HG02938 (cell line): Measurements from ENCODE around the gene IL1B.

Experiments
- ATAC-seq: cut with Tn5 transposase; IDR thresholded peaks from one replicate; pipeline ENCODE4 v1.9.1; 2021; ENCODE audit warnings: mild to moderate bottlenecking, moderate library complexity; ENCODE audit not compliant: unreplicated experiment

The IL1B gene

GRCh38 chr2:112830682-112831512, 5.7 kb downstream of the IL1B start:
- no peak for ATAC-seq

DNA sequence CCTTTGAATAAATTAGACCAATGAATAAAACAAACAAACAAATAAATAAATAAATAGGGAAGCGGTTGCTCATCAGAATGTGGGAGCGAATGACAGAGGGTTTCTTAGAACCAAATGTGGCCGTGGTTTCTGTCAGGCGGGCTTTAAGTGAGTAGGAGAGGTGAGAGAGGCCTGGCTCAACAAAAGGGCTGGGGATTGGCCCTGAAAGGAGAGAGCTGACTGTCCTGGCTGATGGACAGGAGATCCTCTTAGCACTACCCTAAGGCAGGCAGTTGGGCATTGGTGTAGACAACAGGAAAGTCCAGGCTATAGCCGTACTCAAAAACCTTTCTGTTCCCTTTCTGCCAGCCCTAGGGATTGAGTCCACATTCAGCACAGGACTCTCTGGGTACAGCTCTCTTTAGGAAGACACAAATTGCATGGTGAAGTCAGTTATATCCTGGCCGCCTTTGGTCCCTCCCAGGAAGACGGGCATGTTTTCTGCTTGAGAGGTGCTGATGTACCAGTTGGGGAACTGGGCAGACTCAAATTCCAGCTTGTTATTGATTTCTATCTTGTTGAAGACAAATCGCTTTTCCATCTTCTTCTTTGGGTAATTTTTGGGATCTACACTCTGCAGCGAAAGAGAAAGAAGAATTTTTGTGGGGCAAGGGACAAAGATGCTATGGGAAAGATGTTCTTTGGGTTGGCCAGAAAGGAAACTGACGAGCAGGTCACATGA, 6.5 kb downstream of the IL1B start:
- ATAC-seq: no peak

- ATAC-seq: no peak
Observed at GRCh38 chr2:112829101-112829960, 7.2 kb downstream of the IL1B start.

DNA sequence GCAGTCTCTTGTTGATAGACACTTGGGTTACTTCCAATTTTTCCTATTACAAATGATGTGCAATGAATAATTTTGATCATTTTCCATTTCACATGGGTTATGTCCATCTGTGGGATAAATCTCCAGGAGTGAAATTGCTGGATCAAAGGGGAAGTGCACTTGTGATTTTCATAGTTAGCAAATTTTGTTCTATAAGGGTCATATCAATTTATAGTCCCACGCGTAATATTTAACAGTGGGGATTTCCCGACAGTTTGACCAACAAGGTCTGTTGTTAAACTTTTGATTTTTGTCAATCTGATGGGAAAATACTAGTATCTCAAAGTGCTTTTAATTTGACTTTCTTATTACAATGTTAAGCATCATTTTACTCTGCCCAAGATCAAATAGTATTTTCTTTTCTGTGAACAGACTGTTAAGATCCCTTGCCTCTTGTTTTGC, 8.3 kb downstream of the IL1B start:
- ATAC-seq: no peak

- ATAC-seq: no peak
Observed at GRCh38 chr2:112827604-112828185, 8.9 kb downstream of the IL1B start.

- ATAC-seq: no peak
Observed at GRCh38 chr2:112827009-112827408, 9.6 kb downstream of the IL1B start.

DNA sequence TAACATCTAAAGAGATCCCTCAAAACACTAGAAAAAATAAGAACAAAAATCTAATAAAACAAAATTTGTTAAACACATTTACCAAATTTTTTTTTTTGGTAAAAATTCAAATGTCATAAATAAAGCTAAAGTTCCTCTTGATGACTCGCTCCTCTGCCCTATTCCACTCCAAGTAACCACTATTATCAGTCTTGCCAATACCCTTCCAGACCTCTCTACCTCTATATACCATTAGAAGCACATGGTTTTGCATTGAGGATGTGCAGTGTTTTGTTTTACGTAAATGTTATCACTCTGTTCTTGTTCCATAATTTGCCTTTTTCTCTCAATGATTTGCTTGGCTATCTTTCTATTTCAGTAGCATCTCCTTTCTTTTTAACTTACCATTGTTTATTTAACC, 10.9 kb downstream of the IL1B start:
- no peak for ATAC-seq

DNA sequence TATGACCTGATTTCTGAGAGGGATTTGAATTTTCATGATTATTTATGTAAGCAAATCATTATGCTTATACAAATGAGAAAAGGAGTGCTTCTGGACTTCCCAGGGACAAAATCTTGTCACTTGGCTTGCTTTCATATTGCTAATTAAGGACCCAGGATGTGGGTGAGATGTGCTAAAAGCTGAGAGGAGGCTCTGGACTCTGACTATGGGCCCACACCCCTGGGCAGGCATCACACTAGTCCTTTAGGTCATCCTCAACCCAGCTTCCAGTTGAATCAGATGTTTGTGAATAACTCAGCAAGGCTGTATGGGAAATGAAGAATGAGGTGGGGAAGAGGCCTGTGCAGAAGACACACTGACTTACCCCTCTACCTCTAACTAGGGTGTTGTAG, 11.9 kb downstream of the IL1B start:
- ATAC-seq: no peak

DNA sequence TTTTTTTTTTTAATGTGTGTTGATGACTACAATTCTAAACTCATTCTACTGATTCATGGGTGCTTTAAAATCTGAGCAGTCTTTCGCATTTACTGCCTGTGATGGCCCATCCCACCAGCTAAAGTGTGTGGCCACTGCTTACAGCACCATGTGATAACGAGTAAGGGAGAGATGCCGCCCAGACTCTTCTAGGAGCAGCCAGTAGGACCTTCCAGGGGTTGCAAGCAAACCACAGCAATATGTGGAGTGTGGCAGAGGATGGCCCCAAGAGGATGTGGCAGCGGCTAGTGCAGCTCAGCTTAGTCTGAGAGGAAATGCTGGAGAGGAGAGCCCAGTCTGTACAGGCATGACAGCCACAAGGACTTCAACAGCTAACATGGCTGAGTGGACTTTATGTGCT, 14.9 kb downstream of the IL1B start:
- ATAC-seq: peak; percentile 31

- ATAC-seq: peak; percentile 63
Observed at GRCh38 chr2:112821142-112821541, 15.4 kb downstream of the IL1B start.

- ATAC-seq: no peak
Observed at GRCh38 chr2:112820343-112820742, 16.2 kb downstream of the IL1B start.

- no peak for ATAC-seq
Observed at GRCh38 chr2:112819081-112819480, 17.5 kb downstream of the IL1B start.

DNA sequence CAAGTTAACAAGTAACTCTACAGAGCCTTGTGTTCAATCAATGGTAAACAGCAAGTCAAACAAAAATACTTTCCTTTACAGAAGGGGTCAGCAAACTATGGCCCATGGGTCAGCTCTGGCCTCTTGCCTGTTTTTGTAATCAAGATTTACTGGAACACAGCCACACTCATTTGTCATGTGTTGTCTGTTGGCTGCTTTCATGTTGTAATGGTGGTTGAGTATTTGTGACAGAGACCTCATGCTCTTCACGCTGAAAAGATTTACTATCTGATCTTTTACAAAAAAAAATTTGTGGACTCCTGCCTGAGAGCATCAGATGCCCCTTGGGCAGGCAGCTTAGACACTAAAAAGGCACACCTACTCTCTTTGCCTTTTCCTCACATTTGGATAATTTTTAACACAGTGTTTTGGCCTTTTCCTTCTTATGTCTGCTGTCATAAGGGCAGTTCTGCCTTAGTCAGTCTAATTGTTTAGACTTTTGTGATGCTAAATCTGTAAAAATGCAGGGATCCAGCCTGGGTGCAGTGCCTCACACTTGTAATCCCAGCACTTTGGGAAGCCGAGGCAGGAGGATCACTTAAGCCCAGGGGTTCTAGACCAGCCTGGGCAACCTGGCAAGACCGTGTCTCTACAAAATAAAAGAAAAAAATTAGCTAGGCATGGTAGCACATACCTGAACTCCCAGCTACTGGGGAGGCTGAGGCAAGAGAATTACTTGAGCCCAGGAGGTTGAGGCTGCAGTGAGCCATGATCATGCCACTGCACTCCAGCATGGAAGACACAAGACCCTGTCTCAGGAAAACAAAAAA, 18.3 kb downstream of the IL1B start:
- ATAC-seq: no peak

- ATAC-seq: no peak
Observed at GRCh38 chr2:112817082-112817689, 19.4 kb downstream of the IL1B start.

DNA sequence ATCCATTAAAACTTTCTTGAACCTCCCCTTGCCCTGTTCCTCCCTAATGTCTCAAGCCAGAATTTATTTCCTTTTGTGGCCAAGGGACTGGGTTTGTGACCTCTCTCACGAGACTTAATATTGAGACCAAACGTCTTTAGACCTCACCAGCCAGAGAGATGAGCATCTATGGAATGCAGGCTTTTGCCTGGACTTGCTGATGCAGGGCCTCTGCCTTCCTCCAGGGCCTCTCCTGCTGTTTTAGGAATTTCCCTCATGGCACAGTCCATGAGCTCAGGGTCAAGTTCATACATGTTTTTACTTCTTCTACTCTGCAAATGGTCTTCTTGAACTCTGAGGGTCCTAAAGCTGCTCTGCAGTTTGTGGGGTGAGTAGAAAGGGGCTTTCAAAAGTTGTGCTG, 22.3 kb downstream of the IL1B start:
- ATAC-seq: no peak

DNA sequence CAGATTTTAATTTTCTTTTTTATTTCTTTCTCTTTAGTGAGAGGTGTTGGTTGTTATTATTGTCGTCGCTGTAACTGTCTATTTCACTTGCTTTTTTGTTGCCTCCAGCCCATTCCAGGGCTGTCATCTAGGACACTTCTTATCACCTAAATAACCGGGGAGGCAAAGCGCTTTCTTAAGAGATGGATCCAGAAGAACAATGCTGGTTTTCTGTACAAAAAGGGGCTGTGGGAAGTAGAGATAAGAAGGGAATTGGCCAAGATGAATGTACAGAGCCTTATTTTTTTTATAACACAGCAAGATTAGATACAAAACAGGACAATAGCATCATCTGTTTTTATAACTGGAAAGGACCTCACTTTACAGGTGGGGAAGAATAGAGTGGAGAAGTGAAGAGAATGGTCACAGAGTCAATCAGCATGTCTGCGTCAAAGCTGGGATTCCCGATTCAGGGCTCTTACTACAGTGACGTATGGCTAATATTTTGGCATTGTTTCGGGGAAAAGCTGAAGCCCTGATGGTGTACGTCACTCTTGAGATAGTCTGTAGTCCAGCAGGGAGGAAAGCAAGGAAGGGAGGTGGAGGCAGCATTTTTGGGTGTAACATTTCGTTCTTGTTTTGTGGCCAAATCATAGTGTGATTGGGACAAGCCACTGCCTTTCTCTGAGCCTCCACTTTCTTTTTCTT, 23.2 kb downstream of the IL1B start:
- no peak for ATAC-seq

- no peak for ATAC-seq
Observed at GRCh38 chr2:112812318-112813267, 24.0 kb downstream of the IL1B start.

- no peak for ATAC-seq
Observed at GRCh38 chr2:112811841-112812306, 24.7 kb downstream of the IL1B start.
